Loucy (cell line): ENCODE data around the gene CASP1.
"Not testable (repeated sequence)": the region's sequence is repeated elsewhere in the genome, so short reads cannot be mapped to it uniquely, and the experiment has no call there.

ENCODE experiments used
- H2AFZ ChIP-seq: fragments of 200-600 bp; sonication (generic); 2 replicates; pipeline ENCODE4 v1.6.0; 2016; ENCODE audit warnings: antibody characterized with exemption, mild to moderate bottlenecking, low read length, moderate library complexity
- H3F3A ChIP-seq: fragments of 200-600 bp; 2 replicates; pipeline ENCODE4 v1.6.0; 2016; ENCODE audit warnings: antibody characterized with exemption, low read depth, mild to moderate bottlenecking
- H3K27me3 ChIP-seq: fragments of 200-600 bp; sonication (generic); 2 replicates; pipeline ENCODE4 v1.6.1; 2014; ENCODE audit warnings: low read length, mild to moderate bottlenecking; ENCODE audit not compliant: insufficient read depth, poor library complexity, severe bottlenecking
- H3K36me3 ChIP-seq: fragments of 200-600 bp; sonication (generic); 2 replicates; pipeline ENCODE4 v1.6.1; 2016; ENCODE audit warnings: low read length; ENCODE audit not compliant: insufficient read depth
- H3K4me1 ChIP-seq: fragments of 200-600 bp; sonication (generic); 2 replicates; pipeline ENCODE4 v1.5.1; 2014; ENCODE audit warnings: low read length, mild to moderate bottlenecking; ENCODE audit not compliant: insufficient read depth, poor library complexity, severe bottlenecking
- H3K4me2 ChIP-seq: fragments of 200-600 bp; sonication (generic); 2 replicates; pipeline ENCODE4 v1.6.0; 2014; ENCODE audit warnings: antibody characterized with exemption, low read length, low read depth, mild to moderate bottlenecking; ENCODE audit not compliant: poor library complexity, severe bottlenecking
- H3K4me3 ChIP-seq: fragments of 200-600 bp; sonication (generic); 2 replicates; pipeline ENCODE4 v1.5.1; 2014; ENCODE audit warnings: low read length, mild to moderate bottlenecking, mixed read lengths; ENCODE audit not compliant: poor library complexity, severe bottlenecking
- H3K79me2 ChIP-seq: fragments of 200-600 bp; sonication (generic); 2 replicates; pipeline ENCODE4 v1.6.1; 2014; ENCODE audit warnings: low read length; ENCODE audit not compliant: insufficient read depth
- H3K9ac ChIP-seq: fragments of 200-600 bp; sonication (generic); 2 replicates; pipeline ENCODE4 v1.6.0; 2014; ENCODE audit warnings: mild to moderate bottlenecking, low read depth, low read length, moderate library complexity; ENCODE audit not compliant: poor library complexity, severe bottlenecking
- H3K9me2 ChIP-seq: fragments of 200-600 bp; sonication (generic); replicated peaks from 2 replicates; pipeline ENCODE4 v1.6.1; 2016; ENCODE audit warnings: low read depth, low read length, mixed read lengths
- H3K9me3 ChIP-seq: fragments of 200-600 bp; sonication (generic); 2 replicates; pipeline ENCODE4 v1.6.1; 2014; ENCODE audit warnings: mild to moderate bottlenecking, antibody characterized with exemption, low read length, low read depth; ENCODE audit not compliant: insufficient read depth
- H4K20me1 ChIP-seq: fragments of 200-600 bp; sonication (generic); 2 replicates; pipeline ENCODE4 v1.6.0; 2014; ENCODE audit warnings: antibody characterized with exemption, low read length, mild to moderate bottlenecking; ENCODE audit not compliant: insufficient read depth, poor library complexity, severe bottlenecking
- EZH2phosphoT487 ChIP-seq: fragments of 200-600 bp; IDR thresholded peaks from 2 replicates; pipeline ENCODE4 v1.6.1; 2018; ENCODE audit warnings: antibody characterized with exemption, mild to moderate bottlenecking, moderate library complexity, borderline replicate concordance
- TF ChIP-seq, protein P1 (sequence below): fragments of 200-600 bp; sonication (generic); conservative IDR thresholded peaks from 2 replicates; pipeline ENCODE4 v1.5.1; 2014; ENCODE audit warnings: mild to moderate bottlenecking, antibody characterized with exemption, low read length

CASP1 gene

DNA sequence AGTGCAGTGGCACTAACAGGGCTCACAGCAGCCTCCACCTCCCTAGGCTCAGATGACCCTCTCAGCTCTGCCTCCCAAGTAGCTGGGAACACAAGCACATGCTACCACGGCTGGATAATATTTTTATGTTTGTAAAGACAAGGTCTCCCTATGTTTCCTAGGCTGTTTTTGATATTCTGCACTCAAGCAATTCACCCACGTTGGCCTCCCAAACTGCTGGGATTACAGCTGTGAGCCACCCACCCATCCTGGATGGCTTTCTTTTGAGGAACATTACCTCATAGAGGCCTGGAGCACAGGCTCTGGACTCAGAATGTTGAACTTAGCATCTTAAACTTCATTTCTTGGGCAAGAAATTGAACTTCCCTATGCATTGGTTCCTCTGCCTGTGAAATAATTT, 37.1 kb upstream of the CASP1 start:
- not testable (repeated sequence) for H2AFZ ChIP-seq, H3F3A ChIP-seq, H3K27me3 ChIP-seq, H3K9me3 ChIP-seq, H3K4me3 ChIP-seq, H3K4me1 ChIP-seq, H3K79me2 ChIP-seq, H3K9ac ChIP-seq, H3K9me2 ChIP-seq, H3K36me3 ChIP-seq, H3K4me2 ChIP-seq, H4K20me1 ChIP-seq

DNA sequence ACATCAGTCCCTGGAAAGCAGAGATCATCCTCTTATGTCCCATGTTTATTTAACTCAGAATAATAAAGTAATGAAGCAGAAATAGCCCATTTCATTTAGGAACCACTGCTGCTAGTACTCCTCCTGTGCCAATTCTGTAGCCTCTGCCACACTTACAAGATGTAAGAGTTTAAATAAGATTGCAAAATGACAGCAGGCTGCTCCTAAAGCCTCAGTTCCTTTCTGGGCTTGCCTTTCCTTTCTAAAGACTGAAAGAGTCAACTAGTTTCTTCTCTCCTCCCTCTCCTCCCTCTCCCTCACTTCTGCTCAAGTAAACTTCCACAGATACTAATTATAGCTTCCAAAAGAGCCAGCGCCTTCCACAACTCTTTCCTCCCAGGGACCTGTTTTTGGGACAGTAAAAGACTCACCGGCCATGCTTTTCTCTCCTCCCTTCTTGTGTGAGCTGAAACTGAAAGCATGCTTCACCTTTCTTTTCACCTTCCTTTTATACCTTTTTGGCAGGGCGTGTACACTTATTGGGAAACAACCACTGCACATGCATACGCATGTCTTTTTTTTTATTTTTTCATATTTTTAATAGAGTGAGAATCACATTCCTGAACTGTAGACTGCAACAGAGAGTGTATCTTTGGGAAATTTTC, 36.3 kb upstream of the CASP1 start:
- TF ChIP-seq, protein P1, sequence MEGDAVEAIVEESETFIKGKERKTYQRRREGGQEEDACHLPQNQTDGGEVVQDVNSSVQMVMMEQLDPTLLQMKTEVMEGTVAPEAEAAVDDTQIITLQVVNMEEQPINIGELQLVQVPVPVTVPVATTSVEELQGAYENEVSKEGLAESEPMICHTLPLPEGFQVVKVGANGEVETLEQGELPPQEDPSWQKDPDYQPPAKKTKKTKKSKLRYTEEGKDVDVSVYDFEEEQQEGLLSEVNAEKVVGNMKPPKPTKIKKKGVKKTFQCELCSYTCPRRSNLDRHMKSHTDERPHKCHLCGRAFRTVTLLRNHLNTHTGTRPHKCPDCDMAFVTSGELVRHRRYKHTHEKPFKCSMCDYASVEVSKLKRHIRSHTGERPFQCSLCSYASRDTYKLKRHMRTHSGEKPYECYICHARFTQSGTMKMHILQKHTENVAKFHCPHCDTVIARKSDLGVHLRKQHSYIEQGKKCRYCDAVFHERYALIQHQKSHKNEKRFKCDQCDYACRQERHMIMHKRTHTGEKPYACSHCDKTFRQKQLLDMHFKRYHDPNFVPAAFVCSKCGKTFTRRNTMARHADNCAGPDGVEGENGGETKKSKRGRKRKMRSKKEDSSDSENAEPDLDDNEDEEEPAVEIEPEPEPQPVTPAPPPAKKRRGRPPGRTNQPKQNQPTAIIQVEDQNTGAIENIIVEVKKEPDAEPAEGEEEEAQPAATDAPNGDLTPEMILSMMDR: no peak
- TF ChIP-seq EZH2phosphoT487: no peak
- Histone ChIP-seq H3K4me3 (no peak overlapping the region), H3K9ac (no peak overlapping the region), H2AFZ (peak overlapping the region; percentile 66; the same call in 1 of the 2 replicates), H3K9me3 (no peaks in the 10 kb centered on the region), H3K27me3 (no peaks in the 10 kb centered on the region), H4K20me1 (no peaks in the 10 kb centered on the region), H3F3A (no peaks in the 10 kb centered on the region), H3K79me2 (no peaks in the 10 kb centered on the region), H3K36me3 (no peaks in the 10 kb centered on the region), H3K9me2 (no peaks in the 10 kb centered on the region), H3K4me2 (no peak overlapping the region), H3K4me1 (peaks cover 9% of the 10 kb centered on the region)

DNA sequence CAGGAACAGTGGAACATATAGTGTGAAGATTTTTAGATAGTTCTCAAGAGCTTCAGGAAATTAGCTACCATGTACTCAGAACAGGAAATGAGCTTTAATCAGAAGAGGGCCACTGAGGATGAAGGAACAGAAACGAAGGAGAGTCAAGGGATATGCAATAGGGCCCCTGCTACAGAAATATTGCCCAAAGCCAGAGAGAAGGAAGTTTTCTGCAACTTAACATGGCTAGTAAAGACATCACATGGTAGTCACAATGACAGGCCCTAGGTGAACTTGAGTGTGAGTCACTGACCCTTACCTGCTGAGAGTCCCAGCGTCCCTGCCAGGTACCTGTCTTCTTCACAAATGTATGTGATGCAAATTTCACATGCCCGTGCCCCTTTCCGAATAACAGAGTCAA, 35.4 kb upstream of the CASP1 start:
- Histone ChIP-seq H3F3A (no peaks in the 10 kb centered on the region), H2AFZ (no peak overlapping the region), H3K4me3 (peak overlapping the region; percentile 20), H3K36me3 (no peaks in the 10 kb centered on the region), H3K79me2 (no peaks in the 10 kb centered on the region), H4K20me1 (no peaks in the 10 kb centered on the region), H3K27me3 (no peaks in the 10 kb centered on the region), H3K9ac (no peak overlapping the region), H3K4me2 (peak overlapping the region; percentile 46), H3K9me2 (no peaks in the 10 kb centered on the region), H3K4me1 (peaks cover 9% of the 10 kb centered on the region), H3K9me3 (no peaks in the 10 kb centered on the region)
- no peak for TF ChIP-seq EZH2phosphoT487
- TF ChIP-seq, protein P1: no peak

DNA sequence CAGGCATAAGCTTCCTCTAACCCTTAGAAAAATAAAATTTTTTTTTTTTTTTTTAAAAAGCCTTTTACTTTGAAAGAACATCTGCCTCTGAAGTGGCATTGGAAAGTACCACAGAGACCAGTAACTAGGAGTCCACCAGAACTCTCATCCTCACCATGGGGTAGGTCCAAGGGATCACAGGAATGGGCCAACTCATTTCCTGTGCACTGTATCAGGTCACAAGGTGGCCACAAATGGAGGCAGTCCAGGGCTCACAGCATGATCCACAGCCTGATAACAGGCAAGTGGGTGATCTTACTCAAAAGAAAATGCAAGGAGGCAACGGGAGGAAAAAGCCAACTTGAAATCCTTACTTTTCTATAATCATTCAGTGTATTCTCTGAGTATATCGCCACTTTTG, 34.8 kb upstream of the CASP1 start:
- not testable (repeated sequence) for H3K4me3 ChIP-seq, H3K4me1 ChIP-seq, H3K36me3 ChIP-seq, H3K9me3 ChIP-seq, H2AFZ ChIP-seq, H3K9ac ChIP-seq, H4K20me1 ChIP-seq, H3K27me3 ChIP-seq, H3K79me2 ChIP-seq, H3K9me2 ChIP-seq, H3F3A ChIP-seq
- H3K4me2 ChIP-seq: peak overlapping the region; percentile 46

DNA sequence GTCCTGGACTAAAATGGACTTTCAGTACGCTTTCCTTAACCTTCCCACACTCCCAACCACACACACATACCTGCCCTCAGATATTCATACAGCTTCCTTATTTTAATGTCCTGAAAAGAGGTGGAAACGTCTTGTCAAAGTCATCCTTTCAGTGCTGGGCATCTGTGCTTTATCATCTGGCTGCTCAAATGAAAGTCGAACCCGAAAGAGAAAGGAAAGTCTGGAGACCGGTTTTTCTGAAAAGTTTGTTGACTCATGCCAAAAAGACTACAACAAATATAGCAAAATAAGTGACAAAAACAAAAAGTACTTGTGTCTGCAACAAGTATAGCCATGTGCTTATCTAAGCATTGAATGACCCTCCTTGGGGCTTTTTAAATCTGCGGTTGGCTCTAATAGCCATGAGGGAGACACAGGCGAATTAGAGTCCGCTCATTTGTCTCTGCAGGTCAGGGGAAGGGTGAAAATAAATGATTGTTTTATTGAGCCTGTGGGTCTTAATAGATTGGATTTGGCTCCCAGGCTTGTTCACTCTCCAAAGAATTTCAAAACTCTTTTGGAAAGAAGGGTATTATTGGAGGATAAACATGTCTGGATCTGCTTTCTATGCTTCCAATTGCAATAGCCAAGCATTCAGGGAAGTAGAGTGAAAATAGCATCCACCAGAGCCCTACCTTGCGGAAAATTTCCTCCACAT, 28.4 kb upstream of the CASP1 start:
- H3K9me3 ChIP-seq, H3K79me2 ChIP-seq, H3K9me2 ChIP-seq, H3K4me3 ChIP-seq, H3K36me3 ChIP-seq, H3K9ac ChIP-seq, H3F3A ChIP-seq, H2AFZ ChIP-seq, H3K27me3 ChIP-seq, H3K4me2 ChIP-seq, H3K4me1 ChIP-seq, H4K20me1 ChIP-seq: not testable (repeated sequence)
